GM06990 (cell line): ENCODE results near the gene ATP13A5.

Source experiments
- DNase-seq: peaks from one replicate; pipeline ENCODE4 v3.0.0-alpha.2; 2011; ENCODE audit not compliant: insufficient read length; ENCODE audit errors: extremely low read depth
- H3K27me3 ChIP-seq: replicated peaks from 2 replicates; pipeline ENCODE4 v1.6.0; 2011; ENCODE audit warnings: low read length; ENCODE audit not compliant: control insufficient read depth, insufficient read depth
- H3K36me3 ChIP-seq: 2 replicates; pipeline ENCODE4 v1.5.1; 2011; ENCODE audit warnings: low read length; ENCODE audit not compliant: control insufficient read depth, insufficient read depth
- H3K4me3 ChIP-seq: replicated peaks from 2 replicates; pipeline ENCODE4 v1.5.1; 2011; ENCODE audit warnings: low read depth, mild to moderate bottlenecking, control low read depth, low read length
- CTCF ChIP-seq: IDR thresholded peaks from 2 replicates; pipeline ENCODE4 v1.5.1; 2011; ENCODE audit warnings: low read length, control low read depth, mild to moderate bottlenecking, inconsistent platforms; ENCODE audit not compliant: insufficient read depth, poor library complexity, severe bottlenecking

Gene ATP13A5

GRCh38 chr3:193230610-193231009 is 147.9 kb downstream of the ATP13A5 start:
- no peak overlapping the region for H3K4me3 ChIP-seq
- no peak for TF ChIP-seq CTCF
- no peaks in the 10 kb centered on the region for H3K27me3 ChIP-seq
- H3K36me3 ChIP-seq = no peaks in the 10 kb centered on the region
- no peak for DNase-seq

- H3K36me3 ChIP-seq = no peaks in the 10 kb centered on the region
- H3K4me3 ChIP-seq = no peak overlapping the region
- DNase-seq = no peak
- no peaks in the 10 kb centered on the region for H3K27me3 ChIP-seq
- TF ChIP-seq CTCF = no peak
These were observed 148.6 kb downstream of the ATP13A5 start for GRCh38 chr3:193229851-193230420.

- Histone ChIP-seq H3K36me3 (no peaks in the 10 kb centered on the region), H3K27me3 (no peaks in the 10 kb centered on the region), H3K4me3 (no peak overlapping the region)
- DNase-seq = no peak
- no peak for TF ChIP-seq CTCF
These were observed 150.3 kb downstream of the ATP13A5 start for GRCh38 chr3:193228206-193228605.

GRCh38 chr3:193225302-193226125 is 153.0 kb downstream of the ATP13A5 start:
- no peak for DNase-seq
- no peak for TF ChIP-seq CTCF
- no peaks in the 10 kb centered on the region for H3K36me3 ChIP-seq
- H3K4me3 ChIP-seq = no peak overlapping the region
- no peaks in the 10 kb centered on the region for H3K27me3 ChIP-seq
